DMS53 treated with DMSO at 0.1 percent for 48 hours (cell line): Measurements from ENCODE around the gene FGD6.
"Not testable (repeated sequence)": the region's sequence is repeated elsewhere in the genome, so short reads cannot be mapped to it uniquely, and the experiment has no call there.

Source experiments
- DNase-seq: peaks from one replicate; lab custom pipeline; 2025; ENCODE audit not compliant: unreplicated experiment; lab: John Stamatoyannopoulos, UW

The FGD6 gene

GRCh38 chr12:95130096-95130495 is 87.2 kb downstream of the FGD6 start:
- DNase-seq, result no peak

GRCh38 chr12:95129115-95129514 is 88.2 kb downstream of the FGD6 start:
- no peak for DNase-seq

- no peak for DNase-seq
These were observed 90.5 kb downstream of the FGD6 start for GRCh38 chr12:95126736-95127135.

- no peak for DNase-seq
These were observed 91.2 kb downstream of the FGD6 start for GRCh38 chr12:95126076-95126475.

- DNase-seq, result no peak
These were observed 93.2 kb downstream of the FGD6 start for GRCh38 chr12:95124106-95124505.

GRCh38 chr12:95118788-95119179 is 98.5 kb downstream of the FGD6 start:
- no peak for DNase-seq

- no peak for DNase-seq
These were observed 99.0 kb downstream of the FGD6 start for GRCh38 chr12:95118138-95118787.

GRCh38 chr12:95117178-95117599 is 100.1 kb downstream of the FGD6 start:
- DNase-seq, result peak; percentile 76

GRCh38 chr12:95116773-95117172 is 100.5 kb downstream of the FGD6 start:
- no peak for DNase-seq

- no peak for DNase-seq
These were observed 100.9 kb downstream of the FGD6 start for GRCh38 chr12:95116341-95116740.

GRCh38 chr12:95115641-95116040 is 101.6 kb downstream of the FGD6 start:
- no peak for DNase-seq

- DNase-seq, result no peak
These were observed 102.4 kb downstream of the FGD6 start for GRCh38 chr12:95114766-95115405.

GRCh38 chr12:95107362-95107761 is 109.9 kb downstream of the FGD6 start:
- DNase-seq, result no peak

- DNase-seq, result no peak
These were observed 111.7 kb downstream of the FGD6 start for GRCh38 chr12:95105540-95105939.

GRCh38 chr12:95104919-95105452 is 112.3 kb downstream of the FGD6 start:
- DNase-seq, result no peak

- peak; percentile 100 for DNase-seq
These were observed 114.2 kb downstream of the FGD6 start for GRCh38 chr12:95102916-95103671.

GRCh38 chr12:95101957-95102356 is 115.3 kb downstream of the FGD6 start:
- DNase-seq, result not testable (repeated sequence)

GRCh38 chr12:95100264-95101190 is 116.7 kb downstream of the FGD6 start:
- DNase-seq, result no peak

GRCh38 chr12:95099270-95099790 is 117.9 kb downstream of the FGD6 start:
- DNase-seq, result no peak

GRCh38 chr12:95096852-95097251 is 120.4 kb downstream of the FGD6 start:
- no peak for DNase-seq

GRCh38 chr12:95096378-95096777 is 120.9 kb downstream of the FGD6 start:
- no peak for DNase-seq
